Lower lobe of right lung (tissue), 2 donors: ENCODE measurements around the gene RTBDN. TPM values are rescaled to one million over a fixed set of nuclear protein-coding genes. Genes with fewer than 3 reads are reported as not detected.

ENCODE experiments used
- ATAC-seq, 2 donors: fragments of 200-7000 bp; cut with Tn5 transposase; one replicate each; pipeline ENCODE4 v1.9.1; 2020 to 2022; ENCODE audit warnings: mild to moderate bottlenecking in 2 of 2, moderate library complexity in 2 of 2
- DNase-seq: peaks from one replicate; pipeline ENCODE4 v3.0.0-alpha.2; 2020
- H3K27ac ChIP-seq: fragments of 200-600 bp; one replicate; pipeline ENCODE4 v1.8.0; 2022
- H3K27me3 ChIP-seq: fragments of 200-600 bp; one replicate; pipeline ENCODE4 v1.8.0; 2022; ENCODE audit warnings: low read depth
- H3K36me3 ChIP-seq: fragments of 200-600 bp; one replicate; pipeline ENCODE4 v1.8.0; 2022; ENCODE audit warnings: mild to moderate bottlenecking
- H3K4me1 ChIP-seq: fragments of 200-600 bp; one replicate; pipeline ENCODE4 v1.8.0; 2022
- H3K4me3 ChIP-seq: fragments of 200-600 bp; one replicate; pipeline ENCODE4 v1.8.0; 2022; ENCODE audit warnings: mild to moderate bottlenecking
- H3K9me3 ChIP-seq: fragments of 200-600 bp; one replicate; pipeline ENCODE4 v1.8.0; 2022
- intact Hi-C: fragments of 100-400 bp; cut with DNase I; formaldehyde crosslinking; loops from one replicate; pipeline ENCODE4 v1.11.0; 2022
- microRNA-seq: library from miRNA; unstranded; fragments of <30 nt; microRNA quantifications from one replicate; pipeline ENCODE4 v1.2.0, GENCODE V29; 2020; ENCODE audit warnings: borderline number of aligned reads
- total RNA-seq: library from RNA; stranded (reverse); fragmentation: NEBNext Ultra II Directional; extraction: Animal tissue kit (Norgen Biotek cat#: 25700); gene quantifications from one replicate; pipeline ENCODE4 v1.2.1, GENCODE V29; 2021
- TF ChIP-seq, protein P1 (sequence below): fragments of 200-600 bp; IDR thresholded peaks from one replicate; pipeline ENCODE4 v1.8.0; 2022; ENCODE audit warnings: antibody characterized with exemption, mild to moderate bottlenecking
- donor health status: DM: no; HTN: yes; CAD: no; lungs with severe emphysema.

RTBDN gene
- total RNA-seq, 1 donor from 2014 or later: not detected

DNA sequence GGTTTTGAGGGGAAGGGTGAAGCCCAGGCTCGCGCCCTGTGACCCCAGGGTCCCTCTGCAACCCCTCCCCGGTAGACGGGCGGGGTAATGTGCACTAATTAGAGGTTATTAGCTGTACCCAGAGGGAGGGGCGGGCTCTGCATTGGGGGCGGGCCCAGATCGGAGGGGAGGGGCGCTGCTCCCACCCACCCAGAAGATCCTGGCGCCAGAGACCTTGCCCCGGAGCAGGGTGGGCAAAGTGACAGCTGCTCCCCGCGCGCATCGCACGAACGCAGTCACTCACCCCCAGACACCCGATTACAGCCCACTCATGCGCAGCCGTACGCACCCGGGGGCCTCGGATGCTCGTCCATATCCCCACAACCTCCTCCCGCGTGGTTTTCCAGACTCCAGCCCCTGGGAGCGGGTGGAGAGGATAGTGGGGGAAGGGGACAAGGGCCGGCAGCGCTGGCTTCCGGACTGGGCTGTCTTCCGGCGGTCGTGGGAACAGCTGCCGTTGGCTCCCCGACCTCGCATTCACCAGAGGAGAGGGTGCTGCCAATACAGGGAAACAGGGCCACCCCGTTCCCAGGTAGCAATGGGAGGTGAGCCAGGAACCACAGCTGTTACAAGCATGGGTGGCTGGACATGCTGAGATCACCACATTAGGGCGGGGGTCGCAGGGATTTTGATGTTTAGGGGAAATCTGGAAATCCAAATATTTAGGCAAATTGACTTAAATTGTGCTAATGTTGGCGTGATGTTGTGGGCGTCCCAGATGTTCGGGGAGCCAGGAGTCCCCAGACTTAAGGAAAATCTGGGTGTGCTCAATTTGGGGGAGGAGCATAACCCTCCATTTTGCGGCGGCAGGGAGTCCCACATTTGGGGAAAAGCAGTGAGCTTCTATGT is 56.1 kb downstream of the RTBDN start:
- peak; percentile 27 to 41 for ATAC-seq
- peaks cover 54% of the 10 kb centered on the region for H3K4me1 ChIP-seq
- TF ChIP-seq, protein P1, sequence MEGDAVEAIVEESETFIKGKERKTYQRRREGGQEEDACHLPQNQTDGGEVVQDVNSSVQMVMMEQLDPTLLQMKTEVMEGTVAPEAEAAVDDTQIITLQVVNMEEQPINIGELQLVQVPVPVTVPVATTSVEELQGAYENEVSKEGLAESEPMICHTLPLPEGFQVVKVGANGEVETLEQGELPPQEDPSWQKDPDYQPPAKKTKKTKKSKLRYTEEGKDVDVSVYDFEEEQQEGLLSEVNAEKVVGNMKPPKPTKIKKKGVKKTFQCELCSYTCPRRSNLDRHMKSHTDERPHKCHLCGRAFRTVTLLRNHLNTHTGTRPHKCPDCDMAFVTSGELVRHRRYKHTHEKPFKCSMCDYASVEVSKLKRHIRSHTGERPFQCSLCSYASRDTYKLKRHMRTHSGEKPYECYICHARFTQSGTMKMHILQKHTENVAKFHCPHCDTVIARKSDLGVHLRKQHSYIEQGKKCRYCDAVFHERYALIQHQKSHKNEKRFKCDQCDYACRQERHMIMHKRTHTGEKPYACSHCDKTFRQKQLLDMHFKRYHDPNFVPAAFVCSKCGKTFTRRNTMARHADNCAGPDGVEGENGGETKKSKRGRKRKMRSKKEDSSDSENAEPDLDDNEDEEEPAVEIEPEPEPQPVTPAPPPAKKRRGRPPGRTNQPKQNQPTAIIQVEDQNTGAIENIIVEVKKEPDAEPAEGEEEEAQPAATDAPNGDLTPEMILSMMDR: no peak
- peaks cover 5% of the 10 kb centered on the region for H3K36me3 ChIP-seq
- peak; percentile 81 for DNase-seq
- intact Hi-C loops: no loop called here
- H3K9me3 ChIP-seq: no peaks in the 10 kb centered on the region
- H3K4me3 ChIP-seq: peak overlapping the region; percentile 71
- H3K27me3 ChIP-seq: no peaks in the 10 kb centered on the region
- H3K27ac ChIP-seq: peak overlapping the region; percentile 95

DNA sequence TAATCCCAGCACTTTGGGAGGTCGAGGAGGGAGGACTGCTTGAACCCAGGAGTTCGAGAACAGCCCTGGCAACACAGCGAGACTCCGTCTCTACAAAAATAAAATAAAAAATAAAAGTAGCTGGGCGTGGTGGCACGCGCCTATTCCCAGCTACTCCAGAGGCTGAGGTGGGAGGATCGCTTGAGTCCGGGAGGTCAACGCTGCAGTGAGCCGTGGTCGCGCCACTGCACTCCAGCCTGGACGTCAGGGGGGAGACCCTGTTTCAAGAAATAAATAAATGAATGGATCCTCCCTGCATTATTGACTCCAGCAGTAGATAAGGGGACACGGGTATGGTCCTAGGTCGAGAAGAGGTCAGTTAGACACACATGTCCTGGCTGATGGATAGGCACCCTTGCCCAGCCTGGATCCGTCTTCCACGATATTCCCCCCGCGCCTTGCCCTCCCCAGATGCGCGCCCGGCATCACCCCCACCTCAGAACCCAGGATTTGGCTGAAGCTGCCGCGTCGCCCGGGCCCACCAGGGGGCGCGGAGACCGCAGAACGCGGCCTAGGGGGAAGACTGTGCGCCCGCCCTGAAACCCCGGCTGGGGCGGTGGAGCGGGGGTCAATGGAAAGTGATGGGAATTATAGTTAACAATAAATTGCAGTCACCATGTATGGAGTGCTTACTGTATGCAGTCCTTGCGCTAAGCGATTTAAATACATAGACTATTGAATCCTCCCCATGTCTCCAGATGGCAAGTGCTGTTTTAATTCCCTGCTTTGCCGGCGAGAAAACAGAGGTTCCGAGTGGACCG is 57.0 kb downstream of the RTBDN start:
- DNase-seq (peak; percentile 86), ATAC-seq (peak; percentile 64 to 67)
- intact Hi-C loops: no loop called here
- H3K36me3 ChIP-seq: peaks cover 5% of the 10 kb centered on the region
- peaks cover 47% of the 10 kb centered on the region for H3K4me1 ChIP-seq
- H3K27me3 ChIP-seq: no peaks in the 10 kb centered on the region
- H3K4me3 ChIP-seq: peak overlapping the region; percentile 71
- no peaks in the 10 kb centered on the region for H3K9me3 ChIP-seq
- TF ChIP-seq, protein P1: peak; percentile 99
- peak overlapping the region; percentile 95 for H3K27ac ChIP-seq

Small RNA genes within 50 kb of the gene (microRNA-seq; reads per million reads assigned to microRNA genes)
- gene MIR5684 (not detected), gene MIR6794 (not detected)

Other genes with a start within 250 kb of the RTBDN start
- 10.3 TPM for gene ZNF490, start 223.8 kb downstream of the RTBDN start, total RNA-seq
- gene ZNF791, start 223.7 kb downstream of the RTBDN start, total RNA-seq: 27.2 TPM
- 251 TPM for gene MAN2B1, start 167.8 kb downstream of the RTBDN start, total RNA-seq
- 8.6 TPM for gene WDR83, start 167.8 kb downstream of the RTBDN start, total RNA-seq
- 77.0 TPM for gene DHPS, start 152.7 kb downstream of the RTBDN start, total RNA-seq
- gene GNG14, start 146.6 kb downstream of the RTBDN start, total RNA-seq: not detected
- 6.0 TPM for gene FBXW9, start 137.9 kb downstream of the RTBDN start, total RNA-seq
- gene TNPO2, start 110.6 kb downstream of the RTBDN start, total RNA-seq: 42.7 TPM
- gene TRIR, start 99.9 kb downstream of the RTBDN start, total RNA-seq: 154 TPM
- 57.5 TPM for gene GET3, start 97.1 kb downstream of the RTBDN start, total RNA-seq
- not detected for gene BEST2, start 82.8 kb downstream of the RTBDN start, total RNA-seq
- gene HOOK2, start 59.0 kb downstream of the RTBDN start, total RNA-seq: 57.5 TPM
- 131 TPM for gene JUNB, start 43.1 kb downstream of the RTBDN start, total RNA-seq
- gene PRDX2, start 32.8 kb downstream of the RTBDN start, total RNA-seq: 101 TPM
- 1.5 TPM for gene THSD8, start 32.5 kb downstream of the RTBDN start, total RNA-seq
- 10.9 TPM for gene RNASEH2A, start 28.0 kb downstream of the RTBDN start, total RNA-seq
- gene MAST1, start 3.9 kb upstream of the RTBDN start, total RNA-seq: 0.15 TPM
- 101 TPM for gene DNASE2, start 46.9 kb upstream of the RTBDN start, total RNA-seq
- 0.24 TPM for gene KLF1, start 52.6 kb upstream of the RTBDN start, total RNA-seq
- 23.9 TPM for gene GCDH, start 56.6 kb upstream of the RTBDN start, total RNA-seq
- gene SYCE2, start 84.7 kb upstream of the RTBDN start, total RNA-seq: not detected
- gene FARSA, start 99.1 kb upstream of the RTBDN start, total RNA-seq: 44.4 TPM
- 872 TPM for gene CALR, start 104.0 kb upstream of the RTBDN start, total RNA-seq
- gene RAD23A, start 111.3 kb upstream of the RTBDN start, total RNA-seq: 93.3 TPM
- 14.8 TPM for gene GADD45GIP1, start 122.6 kb upstream of the RTBDN start, total RNA-seq
- 0.32 TPM for gene DAND5, start 135.0 kb upstream of the RTBDN start, total RNA-seq
- gene NFIX, start 160.9 kb upstream of the RTBDN start, total RNA-seq: 146 TPM